HG02759 (cell line): ENCODE results near the gene RARRES2.
A peak's percentile ranks its signal among the peaks of the same experiment; 100 is the strongest.

Experiments
- ATAC-seq: cut with Tn5 transposase; IDR thresholded peaks from one replicate; pipeline ENCODE4 v1.9.1; 2021; ENCODE audit warnings: mild to moderate bottlenecking, moderate library complexity; ENCODE audit not compliant: unreplicated experiment

RARRES2 gene

GRCh38 chr7:150363370-150363769 is 21.9 kb upstream of the RARRES2 start:
- no peak for ATAC-seq

DNA sequence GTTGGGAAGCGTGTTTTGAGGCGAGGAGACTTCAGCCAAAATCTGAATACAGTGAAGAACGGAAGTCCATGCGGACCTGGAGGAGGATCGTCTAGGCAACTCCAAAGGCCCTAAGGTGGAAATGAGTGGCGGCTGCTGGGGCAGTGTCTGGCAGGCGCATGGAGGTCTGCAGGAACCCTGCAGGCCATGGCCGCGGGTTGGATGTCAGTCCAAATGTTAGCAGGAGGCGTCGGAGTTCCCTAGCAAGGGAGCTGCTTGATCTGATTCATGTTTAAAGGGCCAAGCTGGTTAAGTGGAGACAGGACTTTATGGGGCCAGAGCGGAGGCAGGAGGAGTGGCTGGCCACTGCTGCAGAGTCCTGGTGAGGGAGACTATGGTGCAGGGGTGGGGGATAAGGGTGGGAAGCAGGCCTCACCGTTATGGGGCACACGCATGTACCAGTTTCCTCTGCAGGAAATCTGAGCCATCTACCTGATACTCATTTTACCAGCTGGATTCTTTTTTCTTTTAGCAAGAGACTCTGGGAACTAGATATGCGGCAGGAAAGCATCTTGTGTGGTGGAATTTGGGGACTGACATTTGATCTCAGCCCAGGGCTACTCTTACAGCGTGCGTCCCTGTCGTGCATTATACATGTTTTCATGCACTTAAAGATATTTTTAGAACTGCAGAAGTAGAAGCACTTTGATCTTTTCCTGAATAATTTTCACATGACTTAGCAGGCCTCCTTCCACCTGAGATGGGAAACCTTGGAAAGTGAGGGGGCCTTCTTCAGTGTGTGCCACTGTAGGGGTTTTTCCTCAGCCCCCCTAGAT is 20.6 kb upstream of the RARRES2 start:
- ATAC-seq: no peak

DNA sequence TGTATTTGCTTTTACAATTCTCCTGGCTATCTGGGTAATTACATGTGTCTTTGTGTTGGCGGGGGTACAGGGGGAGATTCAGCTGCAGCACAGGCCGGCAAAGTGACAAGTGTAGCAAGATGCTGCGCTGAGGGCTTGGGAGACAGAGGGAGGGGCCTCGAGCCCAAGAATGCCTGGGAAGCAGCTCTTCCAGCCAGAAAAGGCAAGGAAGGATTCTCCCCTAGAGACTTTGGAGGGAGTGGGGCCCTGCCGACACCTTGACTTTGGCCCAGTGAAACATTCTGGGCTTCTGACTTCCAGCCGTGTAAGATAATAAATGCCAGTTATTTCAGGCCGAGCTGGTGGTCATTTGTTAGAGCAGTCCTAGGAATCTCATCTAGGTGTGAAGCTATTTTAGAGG is 20.0 kb upstream of the RARRES2 start:
- no peak for ATAC-seq

DNA sequence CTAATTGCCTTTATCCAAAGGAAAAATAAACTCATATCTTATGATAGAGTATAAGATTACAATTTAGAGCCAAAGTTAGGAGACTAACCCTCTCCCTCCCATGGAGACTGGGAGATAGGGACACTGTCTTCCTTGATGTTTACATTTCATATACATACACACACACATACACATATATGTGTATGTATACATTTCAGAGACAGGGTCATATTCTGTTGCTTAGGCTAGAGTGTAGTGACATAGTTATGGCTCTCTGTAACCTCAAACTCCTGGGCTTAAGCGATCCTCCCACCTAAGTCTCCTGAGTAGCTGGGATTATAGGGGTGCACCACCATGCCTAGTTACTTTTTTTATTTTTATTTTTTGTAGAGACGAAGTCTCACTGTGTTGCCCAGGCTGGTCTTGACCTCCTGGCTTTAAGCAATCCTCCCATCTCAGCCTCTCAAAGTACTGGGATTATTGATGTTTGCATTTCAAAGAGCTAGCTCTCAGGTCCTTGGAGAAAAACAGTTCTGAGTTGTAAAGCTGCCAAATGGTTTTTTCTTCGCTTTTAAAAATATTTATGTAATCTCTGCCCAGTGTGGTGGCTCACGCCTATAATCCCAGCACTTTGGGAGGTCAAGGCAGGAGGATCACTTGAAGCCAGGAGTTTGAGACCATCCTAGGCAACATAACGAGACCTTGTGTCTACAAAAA is 19.1 kb upstream of the RARRES2 start:
- ATAC-seq: no peak

GRCh38 chr7:150359622-150360362 is 18.4 kb upstream of the RARRES2 start:
- ATAC-seq: no peak

DNA sequence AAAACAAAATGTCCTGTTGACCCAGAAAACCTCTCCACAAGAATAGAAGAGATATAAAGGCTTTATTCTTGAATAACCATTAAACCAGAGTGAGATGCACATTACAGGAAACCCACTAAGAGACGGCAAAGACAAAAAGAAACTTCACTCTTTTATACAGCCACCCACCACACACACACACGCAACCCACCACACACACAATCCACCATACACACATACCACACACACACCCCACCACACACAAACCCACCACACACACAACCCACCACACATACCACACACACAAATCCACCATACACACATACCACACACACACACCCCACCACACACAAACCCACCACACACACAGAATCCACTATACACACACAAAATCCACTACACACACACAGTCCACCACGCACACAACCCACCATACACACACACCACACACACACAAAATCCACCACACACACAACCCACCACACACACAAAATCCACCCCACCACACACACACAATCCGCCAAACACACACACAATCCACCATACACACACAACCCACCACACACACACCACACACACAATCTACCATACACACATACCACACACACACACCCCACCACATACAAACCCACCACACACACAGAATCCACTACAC is 17.7 kb upstream of the RARRES2 start:
- no peak for ATAC-seq

- ATAC-seq: no peak
Measured at GRCh38 chr7:150358433-150358832, 17.0 kb upstream of the RARRES2 start.

DNA sequence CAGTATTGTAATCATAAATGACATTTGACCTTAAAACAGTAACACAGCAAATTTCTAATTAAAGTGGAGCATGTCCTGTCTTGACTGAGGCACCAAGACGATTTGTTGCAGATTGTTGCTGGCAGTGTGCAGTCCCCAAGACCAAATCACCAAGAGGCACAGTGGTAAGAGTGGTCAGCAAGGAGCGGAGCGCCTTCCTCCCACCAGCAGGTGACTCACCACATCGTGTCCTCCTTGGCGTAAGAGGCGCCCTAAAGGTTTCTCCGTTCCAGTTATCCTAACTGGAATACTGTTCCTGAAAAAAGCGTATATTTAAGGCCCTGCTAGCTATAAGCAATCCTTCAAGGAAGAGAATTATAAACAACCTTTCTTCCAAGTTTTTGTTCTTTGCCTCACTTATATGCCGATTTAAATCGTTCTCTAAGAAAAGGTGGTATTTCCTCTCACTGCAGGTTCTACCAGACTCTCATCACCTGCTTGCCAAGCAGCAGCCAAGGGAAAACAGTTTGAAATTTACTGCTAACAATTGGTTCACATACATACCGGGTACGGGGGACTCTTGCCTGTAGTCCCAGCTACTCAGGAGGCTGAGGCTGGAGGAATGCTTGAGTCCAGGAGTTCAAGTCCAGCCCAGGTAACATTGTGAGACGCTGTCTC is 16.5 kb upstream of the RARRES2 start:
- ATAC-seq: peak; percentile 22

- ATAC-seq: peak; percentile 63
Measured at GRCh38 chr7:150357270-150357669, 15.8 kb upstream of the RARRES2 start.

DNA sequence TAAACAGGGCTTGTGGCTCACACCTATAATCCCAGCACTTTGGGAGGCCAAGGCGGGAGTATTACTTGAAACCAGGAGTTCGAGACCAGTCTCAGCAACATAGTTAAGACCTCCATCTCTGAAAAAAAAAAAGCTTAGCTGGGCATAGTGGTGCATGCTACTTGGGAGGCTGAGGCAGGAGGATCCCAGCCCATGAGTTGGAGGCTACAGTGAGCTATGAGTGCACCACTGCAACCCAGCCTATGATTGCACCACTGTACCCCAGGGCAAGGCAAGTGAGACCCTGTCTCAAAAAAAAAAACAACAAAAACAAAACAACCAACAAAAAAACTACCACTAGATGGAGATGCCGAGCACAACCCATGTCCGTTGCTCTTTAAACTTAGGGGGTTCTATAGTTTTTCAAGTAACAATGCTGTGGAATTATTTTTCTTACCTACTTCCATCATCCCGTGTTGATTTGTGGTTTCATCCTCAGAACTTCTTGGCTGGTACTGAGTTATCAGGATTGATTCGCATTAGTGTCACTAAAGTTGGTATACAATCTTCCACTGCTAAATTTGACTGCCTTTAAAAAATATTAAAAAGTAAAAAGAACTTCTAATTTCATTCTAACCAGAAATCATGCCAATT is 15.0 kb upstream of the RARRES2 start:
- no peak for ATAC-seq

GRCh38 chr7:150355666-150356059 is 14.2 kb upstream of the RARRES2 start:
- no peak for ATAC-seq

DNA sequence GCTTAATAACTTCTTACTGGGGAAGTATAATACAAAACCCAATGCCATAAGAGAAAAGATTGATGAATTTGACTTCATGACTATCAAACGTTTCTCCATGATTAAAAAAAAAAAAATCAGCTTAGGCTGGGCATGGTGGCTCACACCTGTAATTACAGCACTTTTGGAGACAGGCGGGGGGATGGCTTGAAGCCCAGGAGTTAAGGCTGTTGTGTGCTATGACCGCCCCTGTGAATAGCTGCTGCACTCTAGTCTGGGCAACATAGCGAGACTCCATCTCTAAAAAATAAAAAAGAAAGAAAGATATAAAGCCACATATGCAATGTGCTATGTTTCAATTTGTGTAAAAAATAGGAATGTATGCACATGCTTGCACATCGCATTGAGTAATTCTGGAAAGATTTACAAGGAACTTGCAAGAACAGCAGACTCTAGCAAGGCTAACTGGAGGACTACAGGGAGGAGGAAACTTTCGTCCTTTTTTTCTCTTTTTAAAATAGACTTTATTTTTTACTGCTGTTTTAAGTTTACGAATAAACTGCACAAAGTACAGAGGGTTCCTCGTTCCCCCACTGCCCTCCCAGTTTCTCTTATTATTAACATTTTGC is 10.3 kb upstream of the RARRES2 start:
- ATAC-seq: no peak

GRCh38 chr7:150346922-150347321 is 5.5 kb upstream of the RARRES2 start:
- ATAC-seq: no peak

DNA sequence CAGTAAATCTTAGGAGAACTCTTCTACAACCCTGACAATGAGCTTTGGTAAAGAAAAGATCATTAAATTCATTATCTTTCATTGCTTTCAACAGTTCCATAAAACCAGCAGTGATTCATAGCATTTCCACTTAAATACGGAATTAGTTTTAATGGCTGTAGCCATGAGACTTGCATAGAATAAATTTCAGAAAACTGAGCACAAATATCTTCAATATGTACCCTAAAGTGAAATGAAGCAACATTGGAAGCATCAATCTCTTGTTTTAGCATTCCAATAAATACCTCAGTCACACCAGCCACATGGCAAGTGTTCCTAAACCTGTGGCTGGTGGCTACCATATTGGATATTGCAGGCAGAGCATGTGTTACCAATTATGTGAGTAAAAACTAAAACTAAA is 3.6 kb upstream of the RARRES2 start:
- no peak for ATAC-seq

- ATAC-seq: no peak
Measured at GRCh38 chr7:150344299-150344698, 2.9 kb upstream of the RARRES2 start.

DNA sequence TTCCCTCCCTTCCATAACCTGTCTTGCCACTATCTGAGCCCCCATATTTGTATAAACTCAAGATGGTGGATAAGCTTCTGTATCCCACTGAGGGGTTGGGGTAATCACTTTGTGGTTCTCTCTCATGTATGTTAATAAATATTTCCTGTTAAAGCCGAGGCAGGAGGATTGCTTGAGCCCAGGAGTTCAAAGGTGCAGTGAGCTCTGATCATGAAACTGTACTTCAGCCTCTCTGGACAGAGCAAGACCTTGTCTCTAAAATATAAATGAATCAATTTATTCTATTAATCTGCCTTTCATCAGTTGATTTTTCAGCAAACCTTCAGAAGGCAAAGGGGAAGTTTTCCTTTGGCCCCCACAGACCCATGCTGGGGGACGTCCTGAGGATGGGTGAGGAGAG is 1.8 kb upstream of the RARRES2 start:
- ATAC-seq: no peak

- ATAC-seq: no peak
Measured at GRCh38 chr7:150342121-150342408, 636 bp upstream of the RARRES2 start.

- ATAC-seq: no peak
Measured at GRCh38 chr7:150340875-150341262, 560 bp downstream of the RARRES2 start.

GRCh38 chr7:150340024-150340749 is 1.2 kb downstream of the RARRES2 start:
- peak; percentile 37 for ATAC-seq
